ENCODE data around the gene IMPG1. TPM values are rescaled to one million over a fixed set of nuclear protein-coding genes. Genes with fewer than 3 reads are reported as not detected.
"Not testable (repeated sequence)": the region's sequence is repeated elsewhere in the genome, so short reads cannot be mapped to it uniquely, and the experiment has no call there.

The IMPG1 gene
- total RNA-seq, 1 donor from 2014 or later, result not detected

GRCh38 chr6:75922226-75922625, 150.2 kb downstream of the IMPG1 start:
- Histone ChIP-seq H3K9ac (no peak overlapping the region), H3K36me3 (no peaks in the 10 kb centered on the region), H3K27ac (no peak overlapping the region), H3K9me3 (ENCODE audit: low read depth) (no peaks in the 10 kb centered on the region), H3K4me2 (no peak overlapping the region), H2AFZ (replicated peaks) (no peak overlapping the region), H3K27me3 (no peaks in the 10 kb centered on the region), H4K20me1 (ENCODE audit: low read depth) (no peaks in the 10 kb centered on the region), H3K79me2 (ENCODE audit: low read depth) (no peaks in the 10 kb centered on the region), H3K4me1 (no peaks in the 10 kb centered on the region), H3F3A (ENCODE audit: low read depth) (peaks cover 7% of the 10 kb centered on the region), H3K4me3 (no peak overlapping the region)
- no peaks in the 10 kb centered on the region for H3K36me3 Mint-ChIP-seq
- H3K4me1 Mint-ChIP-seq, result no peaks in the 10 kb centered on the region
- H3K27ac Mint-ChIP-seq, result no peak overlapping the region
- no peaks in the 10 kb centered on the region for H3K9me3 Mint-ChIP-seq
- DNase-seq (ENCODE audit: low spot score), result no peak
- no peak overlapping the region for H3K4me3 Mint-ChIP-seq
- no peaks in the 10 kb centered on the region for H3K27me3 Mint-ChIP-seq (ENCODE audit: insufficient read depth, low read depth)
- no peak for TF ChIP-seq EZH2 (IDR thresholded peaks at IDR 0.05)

DNA sequence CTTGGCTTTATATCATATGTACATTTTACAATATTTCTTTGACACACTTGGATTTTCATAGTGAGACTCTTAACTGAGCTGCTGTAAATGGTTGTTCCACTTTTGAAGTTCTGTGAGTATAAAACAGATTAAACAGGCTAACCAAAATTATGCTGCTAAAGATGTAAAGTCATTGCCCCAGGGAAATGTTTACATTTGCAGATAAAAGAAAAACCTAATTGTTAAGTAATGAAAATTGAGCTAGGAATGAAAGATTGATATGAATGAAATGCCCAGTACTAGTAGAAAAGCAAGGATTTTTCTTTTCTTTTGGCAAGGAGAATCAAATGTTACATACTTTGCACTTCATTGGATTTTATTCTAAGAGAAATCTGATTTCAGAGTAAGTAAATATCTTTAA, 159.4 kb downstream of the IMPG1 start:
- Histone ChIP-seq H3K4me1 (no peaks in the 10 kb centered on the region), H3K4me3 (no peak overlapping the region), H3K9ac (no peak overlapping the region), H3K36me3 (no peaks in the 10 kb centered on the region), H3K4me2 (no peak overlapping the region), H3K27ac (no peak overlapping the region), H2AFZ (replicated peaks) (no peak overlapping the region), H3F3A (ENCODE audit: low read depth) (no peaks in the 10 kb centered on the region), H3K27me3 (no peaks in the 10 kb centered on the region), H4K20me1 (ENCODE audit: low read depth) (no peaks in the 10 kb centered on the region), H3K79me2 (ENCODE audit: low read depth) (no peaks in the 10 kb centered on the region), H3K9me3 (ENCODE audit: low read depth) (no peaks in the 10 kb centered on the region)
- no peak for DNase-seq (ENCODE audit: low spot score)
- TF ChIP-seq, protein P1, sequence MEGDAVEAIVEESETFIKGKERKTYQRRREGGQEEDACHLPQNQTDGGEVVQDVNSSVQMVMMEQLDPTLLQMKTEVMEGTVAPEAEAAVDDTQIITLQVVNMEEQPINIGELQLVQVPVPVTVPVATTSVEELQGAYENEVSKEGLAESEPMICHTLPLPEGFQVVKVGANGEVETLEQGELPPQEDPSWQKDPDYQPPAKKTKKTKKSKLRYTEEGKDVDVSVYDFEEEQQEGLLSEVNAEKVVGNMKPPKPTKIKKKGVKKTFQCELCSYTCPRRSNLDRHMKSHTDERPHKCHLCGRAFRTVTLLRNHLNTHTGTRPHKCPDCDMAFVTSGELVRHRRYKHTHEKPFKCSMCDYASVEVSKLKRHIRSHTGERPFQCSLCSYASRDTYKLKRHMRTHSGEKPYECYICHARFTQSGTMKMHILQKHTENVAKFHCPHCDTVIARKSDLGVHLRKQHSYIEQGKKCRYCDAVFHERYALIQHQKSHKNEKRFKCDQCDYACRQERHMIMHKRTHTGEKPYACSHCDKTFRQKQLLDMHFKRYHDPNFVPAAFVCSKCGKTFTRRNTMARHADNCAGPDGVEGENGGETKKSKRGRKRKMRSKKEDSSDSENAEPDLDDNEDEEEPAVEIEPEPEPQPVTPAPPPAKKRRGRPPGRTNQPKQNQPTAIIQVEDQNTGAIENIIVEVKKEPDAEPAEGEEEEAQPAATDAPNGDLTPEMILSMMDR (IDR thresholded peaks at IDR 0.05), result no peak
- TF ChIP-seq EZH2 (IDR thresholded peaks at IDR 0.05) (no peak), EZH2phosphoT487 (IDR thresholded peaks at IDR 0.05) (no peak)
- Mint-ChIP-seq H3K4me3 (no peak overlapping the region), H3K27me3 (ENCODE audit: insufficient read depth, low read depth) (no peaks in the 10 kb centered on the region), H3K9me3 (no peaks in the 10 kb centered on the region), H3K27ac (no peak overlapping the region), H3K4me1 (no peaks in the 10 kb centered on the region), H3K36me3 (no peaks in the 10 kb centered on the region)

DNA sequence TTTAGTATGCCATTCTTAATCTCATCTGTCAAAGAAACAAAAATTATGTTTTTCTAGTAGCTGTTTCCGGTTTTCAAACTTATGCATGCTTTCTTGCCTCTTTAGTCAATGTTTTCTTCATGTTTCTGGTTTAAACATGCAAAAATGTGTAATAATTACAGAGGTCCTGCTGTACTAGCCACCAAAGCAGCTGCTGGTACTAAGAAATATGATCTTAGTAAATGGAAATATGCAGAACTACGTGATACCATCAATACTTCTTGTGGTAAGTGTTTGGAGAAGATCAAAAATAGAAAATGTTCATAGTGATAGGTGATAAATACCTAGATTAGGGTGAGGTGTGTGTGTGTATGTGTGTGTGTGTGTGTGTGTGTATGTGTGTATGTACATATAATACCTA, 165.0 kb downstream of the IMPG1 start:
- Histone ChIP-seq H4K20me1 (ENCODE audit: low read depth) (no peaks in the 10 kb centered on the region), H3K4me3 (no peak overlapping the region), H3K9me3 (ENCODE audit: low read depth) (peaks cover 5% of the 10 kb centered on the region), H3K4me1 (no peaks in the 10 kb centered on the region), H2AFZ (replicated peaks) (no peak overlapping the region), H3K9ac (no peak overlapping the region), H3K36me3 (no peaks in the 10 kb centered on the region), H3K27ac (no peak overlapping the region), H3K27me3 (no peaks in the 10 kb centered on the region), H3F3A (ENCODE audit: low read depth) (no peaks in the 10 kb centered on the region), H3K4me2 (no peak overlapping the region), H3K79me2 (ENCODE audit: low read depth) (no peaks in the 10 kb centered on the region)
- H3K9me3 Mint-ChIP-seq, result peaks cover 10% of the 10 kb centered on the region
- no peak for TF ChIP-seq EZH2phosphoT487 (IDR thresholded peaks at IDR 0.05)
- TF ChIP-seq EZH2 (IDR thresholded peaks at IDR 0.05), result no peak
- TF ChIP-seq, protein P1 (IDR thresholded peaks at IDR 0.05), result no peak
- no peaks in the 10 kb centered on the region for H3K4me1 Mint-ChIP-seq
- H3K4me3 Mint-ChIP-seq, result no peak overlapping the region
- H3K36me3 Mint-ChIP-seq, result peaks cover 3% of the 10 kb centered on the region
- H3K27me3 Mint-ChIP-seq (ENCODE audit: insufficient read depth, low read depth), result no peaks in the 10 kb centered on the region
- no peak for DNase-seq (ENCODE audit: low spot score)
- H3K27ac Mint-ChIP-seq, result no peak overlapping the region

- Histone ChIP-seq H3K27ac (no peak overlapping the region), H3K4me3 (no peak overlapping the region), H3K9ac (no peak overlapping the region), H3K36me3 (no peaks in the 10 kb centered on the region), H3K4me1 (no peaks in the 10 kb centered on the region), H3F3A (ENCODE audit: low read depth) (no peaks in the 10 kb centered on the region), H3K4me2 (no peak overlapping the region), H3K27me3 (no peaks in the 10 kb centered on the region), H2AFZ (replicated peaks) (no peak overlapping the region), H3K79me2 (ENCODE audit: low read depth) (no peaks in the 10 kb centered on the region), H4K20me1 (ENCODE audit: low read depth) (no peaks in the 10 kb centered on the region), H3K9me3 (ENCODE audit: low read depth) (peaks cover 5% of the 10 kb centered on the region)
- no peak for DNase-seq (ENCODE audit: low spot score)
- TF ChIP-seq EZH2phosphoT487 (IDR thresholded peaks at IDR 0.05), result no peak
- no peak for TF ChIP-seq EZH2 (IDR thresholded peaks at IDR 0.05)
- TF ChIP-seq, protein P1 (IDR thresholded peaks at IDR 0.05), result no peak
- Mint-ChIP-seq H3K27ac (no peak overlapping the region), H3K4me3 (no peak overlapping the region), H3K27me3 (ENCODE audit: insufficient read depth, low read depth) (no peaks in the 10 kb centered on the region), H3K36me3 (peaks cover 3% of the 10 kb centered on the region), H3K9me3 (peaks cover 10% of the 10 kb centered on the region), H3K4me1 (no peaks in the 10 kb centered on the region)
Measured at GRCh38 chr6:75906871-75907270, 165.6 kb downstream of the IMPG1 start.

- not testable (repeated sequence) for H3K4me2 ChIP-seq
Measured at GRCh38 chr6:75905129-75905528, 167.3 kb downstream of the IMPG1 start.

GRCh38 chr6:75900216-75900615, 172.2 kb downstream of the IMPG1 start:
- H3K27me3 Mint-ChIP-seq (ENCODE audit: insufficient read depth, low read depth); H3K36me3 ChIP-seq; H3K4me1 ChIP-seq; H3K27ac ChIP-seq; H3K4me3 ChIP-seq; DNase-seq (ENCODE audit: low spot score); H3K27me3 ChIP-seq; H3K9ac ChIP-seq; H3K79me2 ChIP-seq (ENCODE audit: low read depth); H3K9me3 Mint-ChIP-seq; H2AFZ ChIP-seq (replicated peaks); H3K4me1 Mint-ChIP-seq; H3K36me3 Mint-ChIP-seq; H3K27ac Mint-ChIP-seq; H4K20me1 ChIP-seq (ENCODE audit: low read depth); H3K4me2 ChIP-seq; H3K4me3 Mint-ChIP-seq; H3F3A ChIP-seq (ENCODE audit: low read depth); H3K9me3 ChIP-seq (ENCODE audit: low read depth): not testable (repeated sequence)

More at GRCh38 chr6:75905129-75905528, 167.3 kb downstream of the IMPG1 start:
- H3K4me3 Mint-ChIP-seq; H3K36me3 ChIP-seq; H3K27ac ChIP-seq; H3K4me1 Mint-ChIP-seq; H2AFZ ChIP-seq (replicated peaks); H3K4me1 ChIP-seq; H4K20me1 ChIP-seq (ENCODE audit: low read depth); H3K27ac Mint-ChIP-seq; H3F3A ChIP-seq (ENCODE audit: low read depth); H3K27me3 Mint-ChIP-seq (ENCODE audit: insufficient read depth, low read depth); H3K9me3 ChIP-seq (ENCODE audit: low read depth); H3K79me2 ChIP-seq (ENCODE audit: low read depth); H3K4me3 ChIP-seq; DNase-seq (ENCODE audit: low spot score); H3K9ac ChIP-seq; H3K27me3 ChIP-seq; H3K36me3 Mint-ChIP-seq: not testable (repeated sequence)
- peaks cover 10% of the 10 kb centered on the region for H3K9me3 Mint-ChIP-seq
